GM18861 (cell line): ENCODE results near the gene STAT5B.

Experiments
- ATAC-seq: cut with Tn5 transposase; IDR thresholded peaks from one replicate; pipeline ENCODE4 v1.9.1; 2021; ENCODE audit not compliant: unreplicated experiment

STAT5B gene

DNA sequence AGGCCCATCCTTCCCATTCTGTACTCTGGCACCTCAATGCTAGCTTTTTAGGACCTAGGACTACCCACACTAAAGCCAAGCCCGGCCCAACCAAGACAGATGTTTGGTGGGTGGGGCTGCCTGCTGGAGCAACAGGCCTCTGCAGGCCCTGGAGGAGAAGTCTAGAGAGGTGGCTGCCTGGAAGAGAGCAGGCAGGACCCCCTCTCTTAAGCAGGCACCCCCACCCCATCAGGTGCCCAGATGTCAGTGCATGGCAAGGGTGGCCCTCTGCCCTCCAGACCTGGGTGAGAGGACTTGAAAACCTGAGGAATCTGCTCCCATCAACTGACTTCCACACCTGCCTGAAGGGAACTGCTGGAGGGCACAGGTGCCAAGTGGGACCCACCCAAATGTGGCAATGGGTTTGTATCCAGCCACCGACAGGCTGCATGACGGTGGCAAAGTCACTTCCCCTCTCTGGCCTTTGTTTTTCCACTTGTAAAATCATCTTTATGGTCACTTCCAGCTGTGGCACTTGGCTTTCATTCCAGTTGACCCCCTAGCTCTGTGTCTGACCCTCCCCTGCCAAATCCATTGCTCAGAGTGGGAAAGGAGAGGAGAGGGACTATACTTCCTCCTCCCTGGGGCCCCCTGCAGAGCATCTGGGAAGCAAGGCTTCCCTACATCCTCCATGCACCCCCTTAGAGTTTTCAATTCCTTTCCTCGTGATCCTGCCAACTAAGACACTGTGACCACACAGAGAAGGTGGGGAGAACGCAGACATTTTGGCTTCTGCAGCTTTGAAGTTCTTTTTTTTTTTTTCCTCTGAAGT lies 10.4 kb upstream of the STAT5B start:
- ATAC-seq = no peak

DNA sequence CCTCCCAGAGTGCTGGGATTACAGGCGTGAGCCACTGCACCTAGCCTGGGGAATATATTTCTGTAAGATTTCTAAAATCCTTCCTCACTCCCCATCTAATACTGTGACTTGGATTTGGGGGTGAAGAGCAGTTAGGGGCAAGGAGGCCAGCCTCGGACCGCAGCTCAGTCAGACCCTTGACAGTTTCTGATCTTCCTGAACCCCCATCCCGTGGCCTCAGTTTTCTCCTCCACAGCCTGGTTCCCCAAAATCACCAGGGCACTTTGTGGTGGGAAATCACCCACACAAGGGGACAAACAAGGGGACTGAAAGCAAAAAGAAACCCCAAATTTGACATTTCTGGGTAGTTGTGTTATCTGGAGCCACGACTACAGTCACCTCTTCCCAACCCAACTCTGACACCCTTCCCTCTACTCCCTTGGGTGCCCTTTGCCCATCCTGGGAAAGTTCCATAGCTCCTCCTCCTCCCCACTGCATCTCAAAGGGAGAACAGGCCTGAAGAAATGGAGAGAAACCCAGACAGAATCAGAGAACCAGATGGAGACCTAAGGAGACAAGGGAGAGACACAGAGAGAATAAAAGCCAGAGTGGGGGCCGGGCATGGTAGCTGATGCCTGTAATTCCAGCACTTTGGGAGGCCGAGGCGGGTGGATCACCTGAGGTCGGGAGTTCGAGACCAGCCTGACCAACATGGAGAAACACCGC lies 9.3 kb upstream of the STAT5B start:
- no peak for ATAC-seq

GRCh38 chr17:42284566-42284965 lies 8.4 kb upstream of the STAT5B start:
- ATAC-seq = no peak

DNA sequence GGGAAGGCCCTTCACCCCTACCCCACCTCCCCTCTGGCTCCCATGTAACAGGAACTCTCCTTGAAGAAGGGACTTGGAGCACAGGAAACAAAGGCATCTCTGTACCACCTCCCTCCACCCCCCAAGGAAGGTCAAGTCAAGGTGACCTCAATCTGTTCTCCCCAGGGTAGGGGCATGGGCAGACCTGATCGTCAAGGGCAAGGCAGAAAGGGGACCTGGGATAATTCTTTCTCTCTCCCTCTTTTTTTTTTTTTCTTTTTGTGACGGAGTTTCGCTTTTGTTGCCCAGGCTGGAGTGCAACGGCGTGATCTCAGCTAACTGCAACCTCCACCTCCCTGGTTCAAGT lies 7.8 kb upstream of the STAT5B start:
- ATAC-seq = no peak

- no peak for ATAC-seq
Measured at GRCh38 chr17:42283241-42284023, 7.2 kb upstream of the STAT5B start.

DNA sequence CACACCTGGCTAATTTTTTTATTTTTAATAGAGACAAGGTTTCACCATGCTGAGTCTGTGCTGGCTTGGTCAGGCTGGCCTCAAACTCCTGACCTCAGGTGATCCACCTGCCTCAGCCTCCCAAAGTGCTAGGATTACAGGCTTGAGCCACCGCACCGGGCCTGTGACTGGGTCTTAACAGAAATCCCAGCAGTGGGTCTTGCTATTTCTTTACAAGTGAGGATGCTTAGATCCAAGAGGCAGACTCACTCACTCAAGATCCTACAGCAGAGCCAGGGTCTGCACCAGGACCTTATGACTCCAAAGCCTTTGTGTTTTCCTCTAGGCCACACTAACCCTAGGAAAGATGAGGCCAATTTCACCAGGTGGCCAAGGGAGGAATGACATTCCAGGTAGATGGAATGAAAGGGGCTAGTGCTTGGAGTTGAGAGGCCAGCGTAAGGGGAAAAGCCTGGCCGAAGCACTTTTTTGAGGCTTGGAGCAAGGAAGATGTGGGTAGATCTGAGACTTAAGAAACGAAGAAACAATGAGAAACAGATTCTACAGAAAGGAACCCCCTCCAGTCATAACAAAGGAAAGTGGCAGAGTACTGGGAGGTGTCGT lies 6.4 kb upstream of the STAT5B start:
- ATAC-seq = no peak

GRCh38 chr17:42281571-42282096 lies 5.4 kb upstream of the STAT5B start:
- ATAC-seq = no peak

GRCh38 chr17:42279776-42280630 lies 3.8 kb upstream of the STAT5B start:
- ATAC-seq = no peak

DNA sequence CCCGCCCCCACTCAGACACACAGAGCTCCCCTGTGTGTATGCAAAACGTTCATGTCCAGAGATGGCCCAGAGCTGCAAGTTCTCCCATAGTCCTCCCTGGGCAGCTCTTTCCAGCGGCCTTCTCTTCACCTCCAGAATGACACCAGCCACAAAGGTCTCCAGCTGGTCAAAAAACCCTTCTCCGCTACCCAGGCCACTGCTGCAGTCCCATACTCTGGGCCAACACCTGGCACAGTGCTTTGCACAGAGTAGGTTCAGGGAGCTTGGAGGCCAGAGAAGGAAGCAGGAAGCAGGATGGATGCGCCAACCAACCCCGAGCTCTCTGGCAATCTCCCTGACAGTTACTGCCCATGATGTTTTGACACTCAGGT lies 1.1 kb upstream of the STAT5B start:
- no peak for ATAC-seq

GRCh38 chr17:42276609-42277341 lies 584 bp upstream of the STAT5B start:
- ATAC-seq = no peak

GRCh38 chr17:42275527-42276358 lies 448 bp downstream of the STAT5B start:
- ATAC-seq = peak; percentile 23

DNA sequence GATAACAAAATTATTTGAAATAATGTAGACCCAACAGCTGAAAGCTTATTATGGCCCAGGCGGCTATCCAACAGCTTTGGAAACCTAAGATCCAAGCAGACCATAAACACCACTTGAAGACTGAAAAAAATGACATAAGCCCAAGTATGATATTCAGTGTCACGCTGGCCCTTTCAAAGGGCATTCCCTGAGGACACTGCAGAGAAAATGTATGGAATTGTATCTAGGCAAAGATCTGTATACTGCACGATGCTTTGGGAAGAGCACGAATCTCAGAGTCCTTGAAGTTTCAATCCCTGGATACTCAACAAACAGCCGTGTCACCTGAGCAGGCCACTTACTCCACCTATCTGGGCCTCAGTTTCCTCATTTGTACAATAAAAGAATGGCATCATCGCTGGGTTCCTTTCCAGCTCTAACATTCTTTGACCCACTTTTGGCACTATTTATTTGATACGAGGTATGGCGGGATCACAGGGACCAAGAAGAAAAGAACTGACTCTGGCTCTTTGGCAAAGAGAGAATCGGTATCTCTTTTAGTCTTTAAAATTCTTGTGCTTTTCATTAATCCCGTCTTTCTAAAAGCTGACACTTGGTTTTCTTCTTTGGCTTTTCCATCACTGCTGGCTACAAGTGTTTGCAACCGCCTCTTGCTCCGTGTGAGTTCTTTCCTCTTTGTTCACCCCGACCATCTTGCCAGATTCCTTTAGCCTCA lies 1.2 kb downstream of the STAT5B start:
- no peak for ATAC-seq

DNA sequence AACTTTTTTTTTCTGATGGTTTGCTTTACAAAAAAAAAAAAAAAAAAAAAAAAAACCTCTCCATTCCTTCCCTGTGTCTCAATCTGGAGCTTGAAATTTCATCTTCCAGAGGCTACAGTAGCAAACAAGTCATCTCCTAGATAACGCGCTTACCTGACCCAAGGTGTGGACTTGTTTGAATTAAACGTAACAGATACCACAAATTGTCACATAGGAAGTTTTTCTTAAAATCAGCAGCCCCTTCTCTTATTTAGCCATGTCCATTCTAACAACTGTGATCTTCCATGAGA lies 2.0 kb downstream of the STAT5B start:
- ATAC-seq = no peak

- ATAC-seq = no peak
Measured at GRCh38 chr17:42273474-42274252, 2.5 kb downstream of the STAT5B start.

DNA sequence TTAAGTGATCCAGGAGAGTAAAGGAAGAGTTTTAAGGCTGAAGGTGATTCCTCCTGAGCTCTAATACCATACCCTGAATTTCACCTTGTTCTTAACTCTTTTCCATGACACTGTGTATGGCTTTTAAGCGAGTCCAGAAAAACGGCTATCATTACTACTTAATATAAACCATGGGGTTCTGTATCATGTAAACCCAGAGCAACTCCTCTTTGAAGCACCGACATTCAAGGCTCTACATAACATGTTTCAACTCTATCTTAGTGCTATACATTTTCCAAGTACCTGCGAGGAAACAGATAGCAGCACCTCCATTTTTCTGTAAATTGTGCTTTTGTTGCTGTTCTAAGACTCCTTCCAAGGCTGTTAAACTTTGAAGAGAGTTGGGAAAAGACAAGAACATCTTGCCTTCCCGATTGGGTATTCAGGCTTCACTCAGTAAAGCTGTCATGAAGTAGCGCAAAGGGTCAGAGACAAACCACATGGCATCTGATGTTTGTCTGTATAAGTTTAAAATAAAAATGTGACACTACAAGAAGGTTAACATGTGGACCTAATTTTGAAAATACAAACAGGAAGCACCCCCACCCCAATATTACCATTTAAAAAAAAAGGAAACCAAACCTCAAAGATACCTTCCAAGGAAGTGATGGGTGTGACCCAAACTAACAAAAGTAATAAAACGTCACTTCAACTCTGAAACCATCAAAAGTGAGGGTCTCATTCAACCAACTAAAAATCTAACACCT lies 3.9 kb downstream of the STAT5B start:
- no peak for ATAC-seq

DNA sequence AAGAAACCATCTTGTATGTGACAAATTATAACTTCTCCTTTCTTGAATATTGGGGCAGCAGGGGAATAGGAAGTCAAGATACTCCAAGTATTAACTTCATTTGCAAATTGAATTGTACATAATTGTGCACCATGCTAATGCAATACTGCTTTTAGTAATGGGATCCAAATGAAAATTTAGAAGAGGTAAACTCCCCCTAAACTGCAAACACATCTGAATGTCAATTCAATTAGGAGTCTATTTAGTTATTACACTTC lies 4.5 kb downstream of the STAT5B start:
- no peak for ATAC-seq
